Spinal cord (tissue), 10 donors: ENCODE measurements around the gene ATPAF1. TPM values are rescaled to one million over a fixed set of nuclear protein-coding genes. Genes with fewer than 3 reads are reported as not detected.

Source experiments
- DNase-seq, 6 donors: peaks; one replicate each; pipeline versions ENCODE4 v3.0.0 to v3.0.0-alpha.2; 2013 to 2015; ENCODE audit warnings: low spot score in 6 of 6, low read depth in 4 of 6
- H3K27ac ChIP-seq: one replicate; pipeline ENCODE4 v1.5.1; 2013; ENCODE audit warnings: low read depth, low read length, control low read depth
- H3K27me3 ChIP-seq: one replicate; pipeline ENCODE4 v1.6.1; 2013; ENCODE audit warnings: low read length; ENCODE audit not compliant: control insufficient read depth, insufficient read depth
- H3K36me3 ChIP-seq: one replicate; pipeline ENCODE4 v1.6.1; 2013; ENCODE audit warnings: low read length; ENCODE audit not compliant: control insufficient read depth, insufficient read depth
- H3K4me1 ChIP-seq: one replicate; pipeline ENCODE4 v1.6.1; 2013; ENCODE audit warnings: low read length; ENCODE audit not compliant: control insufficient read depth, insufficient read depth
- H3K4me3 ChIP-seq: one replicate; pipeline ENCODE4 v1.5.1; 2013; ENCODE audit warnings: low read depth, low read length, control low read depth
- H3K9me3 ChIP-seq: one replicate; pipeline ENCODE4 v1.6.1; 2013; ENCODE audit warnings: low read length; ENCODE audit not compliant: control insufficient read depth, insufficient read depth
- WGBS: methylation state at CpG from one replicate; pipeline ENCODE4 v1.1.5; 2013; ENCODE audit warnings: missing lambda C conversion rate; ENCODE audit not compliant: insufficient coverage; 5-methylcytosine and 5-hydroxymethylcytosine counted together
- polyA plus RNA-seq, 2 donors: library from polyadenylated mRNA; unstranded; fragments of 120-200 nt; gene quantifications; one replicate each; pipeline ENCODE4 v1.2.1, GENCODE V29; 2013; ENCODE audit not compliant: insufficient read length in 2 of 2
- total RNA-seq, 2 donors: library from RNA; depleted of rRNA in 1 of 2; stranded (reverse); fragments of 120-200 nt in 1 of 2; fragments of >200 nt in 1 of 2; gene quantifications; one replicate each; pipeline versions ENCODE4 v1.2.3 to v1.2.4, GENCODE V29; 2013 to 2014
- donor health status: healthy.

Gene ATPAF1
- total and polyA plus RNA-seq, 4 donors = 59.7 to 92.4 (median 80.4) TPM

DNA sequence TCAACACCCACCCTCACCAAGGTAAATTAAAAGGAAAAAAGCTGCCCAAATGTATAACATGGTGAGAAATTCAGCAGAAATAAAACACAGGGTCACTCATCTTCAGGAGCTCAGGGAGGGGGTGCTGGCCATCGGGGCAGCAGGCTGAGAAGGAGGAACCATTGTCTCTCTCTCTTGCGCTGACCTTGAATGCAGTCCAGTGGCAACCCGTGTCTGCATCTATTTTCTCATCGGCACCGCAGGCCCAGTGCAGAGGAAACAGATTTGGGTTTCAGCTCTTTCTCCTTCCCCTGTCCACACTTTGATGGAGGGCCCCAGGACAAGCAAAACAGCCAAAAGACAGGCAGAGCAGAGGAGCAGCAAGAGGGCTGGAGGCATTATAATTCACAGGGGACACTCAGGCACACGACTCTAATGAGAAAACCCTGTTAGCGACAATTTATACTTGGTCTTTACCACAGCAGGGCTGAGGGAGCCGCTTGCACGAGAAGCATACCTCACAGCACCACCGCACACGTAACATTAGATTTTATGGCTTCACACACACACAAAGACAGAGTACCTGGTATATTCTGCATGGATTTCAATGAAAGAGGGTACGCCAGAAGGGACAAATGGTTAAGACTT, 82.7 kb downstream of the ATPAF1 start:
- Histone ChIP-seq H3K4me1 (peaks cover 15% of the 10 kb centered on the region), H3K27me3 (no peaks in the 10 kb centered on the region), H3K36me3 (peaks cover 18% of the 10 kb centered on the region), H3K9me3 (no peaks in the 10 kb centered on the region), H3K4me3 (no peak overlapping the region), H3K27ac (peak overlapping the region; percentile 25)
- WGBS = 40% methylated on average over 6 of the region's 12 CpGs
- peak in 1 of 6 donors; percentile 85 for DNase-seq

DNA sequence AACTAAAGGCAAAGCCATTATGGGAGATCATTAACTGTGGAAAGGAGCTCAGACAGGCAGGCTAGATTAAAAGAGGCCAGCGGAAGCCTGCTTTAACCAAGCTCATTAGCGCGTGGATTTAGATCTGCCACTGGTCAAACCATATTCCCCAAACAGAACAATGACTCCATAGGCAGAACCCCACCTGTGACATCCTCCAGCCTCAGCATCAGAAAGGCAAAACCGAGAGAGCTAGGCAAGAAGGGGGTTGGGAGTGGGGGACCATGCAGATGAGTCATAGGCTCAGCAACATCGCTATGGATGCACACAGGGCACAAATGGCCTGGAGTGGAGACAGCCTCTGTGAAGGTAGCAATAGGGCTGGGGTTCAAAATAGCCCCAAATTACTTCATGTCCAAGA, 84.7 kb downstream of the ATPAF1 start:
- peaks cover 15% of the 10 kb centered on the region for H3K4me1 ChIP-seq
- H3K27ac ChIP-seq = no peak overlapping the region
- no peak for DNase-seq
- H3K27me3 ChIP-seq = no peaks in the 10 kb centered on the region
- H3K36me3 ChIP-seq = peaks cover 13% of the 10 kb centered on the region
- 80% methylated on average over 2 of the region's 5 CpGs for WGBS
- no peaks in the 10 kb centered on the region for H3K9me3 ChIP-seq
- no peak overlapping the region for H3K4me3 ChIP-seq

DNA sequence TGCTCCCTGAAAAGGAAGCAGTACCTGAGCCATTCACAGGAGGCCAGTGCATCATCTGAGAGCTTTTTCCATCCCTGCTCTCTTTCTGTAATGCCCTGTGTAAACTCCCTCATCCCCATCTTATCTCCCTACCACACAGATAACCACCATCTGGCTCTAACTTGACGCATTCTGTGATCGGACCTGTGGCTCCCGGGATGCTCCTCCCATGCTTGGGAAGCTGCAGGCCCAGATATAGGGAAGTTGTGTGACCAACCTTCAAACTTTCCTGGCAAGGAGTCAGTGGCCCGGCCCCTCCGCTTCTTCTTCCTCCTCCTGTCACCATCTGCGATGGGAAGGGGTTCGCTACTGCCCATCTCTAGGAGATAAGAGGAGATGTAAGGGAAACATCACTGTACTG, 85.2 kb downstream of the ATPAF1 start:
- no peaks in the 10 kb centered on the region for H3K27me3 ChIP-seq
- WGBS = no CpG with 5 or more reads among the region's 7 CpGs
- no peak for DNase-seq
- H3K9me3 ChIP-seq = no peaks in the 10 kb centered on the region
- peaks cover 14% of the 10 kb centered on the region for H3K36me3 ChIP-seq
- H3K4me1 ChIP-seq = peaks cover 15% of the 10 kb centered on the region
- no peak overlapping the region for H3K4me3 ChIP-seq
- H3K27ac ChIP-seq = no peak overlapping the region

Other genes with a start within 250 kb of the ATPAF1 start
- gene DMBX1, start 178.5 kb downstream of the ATPAF1 start, total RNA-seq = under 1 TPM; 0.10 to 0.33 TPM
- under 1 TPM; 0.23 to 0.29 TPM for gene DMBX1, start 178.5 kb downstream of the ATPAF1 start, polyA plus RNA-seq
- gene KNCN, start 116.7 kb downstream of the ATPAF1 start, total RNA-seq = under 1 TPM; 0.17 to 0.40 TPM
- gene KNCN, start 116.7 kb downstream of the ATPAF1 start, polyA plus RNA-seq = 1 to 10 TPM; 1.8 to 1.9 TPM
- gene MKNK1, start 64.1 kb downstream of the ATPAF1 start, total RNA-seq = 10 to 100 TPM; 24.6 to 29.5 TPM
- 10 to 100 TPM; 35.1 to 52.2 TPM for gene MKNK1, start 64.1 kb downstream of the ATPAF1 start, polyA plus RNA-seq
- 10 to 100 TPM in 1 of 2 donors, 1 to 10 TPM in 1; 9.1 to 18.8 TPM for gene MOB3C, start 51.6 kb downstream of the ATPAF1 start, total RNA-seq
- 10 to 100 TPM in 1 of 2 donors, 1 to 10 TPM in 1; 8.4 to 10.3 TPM for gene MOB3C, start 51.6 kb downstream of the ATPAF1 start, polyA plus RNA-seq
- not detected for gene TEX38, start 3.5 kb upstream of the ATPAF1 start, total RNA-seq
- under 1 TPM; 0.41 to 0.45 TPM for gene TEX38, start 3.5 kb upstream of the ATPAF1 start, polyA plus RNA-seq
- gene EFCAB14, start 50.8 kb upstream of the ATPAF1 start, total RNA-seq = 100 to 1,000 TPM in 1 of 2 donors, 10 to 100 TPM in 1; 64.5 to 103 TPM
- 10 to 100 TPM; 45.5 to 62.2 TPM for gene EFCAB14, start 50.8 kb upstream of the ATPAF1 start, polyA plus RNA-seq
- gene CYP4B1, start 130.7 kb upstream of the ATPAF1 start, total RNA-seq = under 1 TPM; 0.59 to 0.66 TPM
- under 1 TPM; 0.33 to 0.46 TPM for gene CYP4B1, start 130.7 kb upstream of the ATPAF1 start, polyA plus RNA-seq